Measurements from ENCODE around the gene THEM5.

DNA sequence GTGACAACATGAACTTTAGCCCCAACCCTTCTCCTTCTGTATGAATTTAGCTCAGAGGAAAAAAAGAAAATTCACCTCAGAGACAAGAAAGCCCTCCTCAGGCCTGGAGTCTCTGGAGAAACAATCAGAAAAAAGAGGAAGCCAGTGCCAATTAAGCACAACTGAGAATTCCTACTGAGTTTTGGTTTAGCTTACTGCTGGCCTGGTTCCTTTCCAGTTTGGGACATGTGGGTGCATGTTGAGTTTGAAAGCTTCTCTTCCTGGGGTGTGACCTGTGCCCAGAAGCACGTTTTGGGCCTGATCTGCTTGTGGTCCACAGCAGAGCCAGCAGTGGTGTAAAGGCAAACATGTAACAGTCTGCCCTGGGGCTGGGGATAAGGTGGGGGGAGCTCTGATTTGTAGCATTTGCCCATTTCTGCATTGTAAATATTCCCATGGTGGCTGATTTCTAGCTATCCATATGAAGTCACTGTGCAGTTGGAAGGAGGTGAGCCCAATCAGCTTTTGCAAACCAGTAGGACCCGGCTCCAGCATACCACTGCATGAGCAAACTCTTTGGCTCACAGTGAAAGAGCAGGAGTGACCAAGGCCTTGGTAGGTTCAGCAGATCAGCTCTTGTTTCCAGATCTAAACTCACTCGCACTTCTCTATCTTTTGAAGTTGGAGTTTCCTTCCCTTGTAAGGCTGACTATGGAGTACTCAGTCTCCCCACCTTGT lies 4.7 kb upstream of the THEM5 start:
- TF ChIP-seq CTCF (IDR thresholded peaks at IDR 0.05; ENCODE audit: low read depth, low read length) = no peak
- TF ChIP-seq POLR2A (IDR thresholded peaks at IDR 0.05; ENCODE audit: extremely low read depth, insufficient read length) = no peak
- TF ChIP-seq MYC (IDR thresholded peaks at IDR 0.05; ENCODE audit: low read depth, low read length) = no peak
